Measurements from ENCODE around the gene SLC25A14.
"Not testable (repeated sequence)": the region's sequence is repeated elsewhere in the genome, so short reads cannot be mapped to it uniquely, and the experiment has no call there.

SLC25A14 gene, protein sequence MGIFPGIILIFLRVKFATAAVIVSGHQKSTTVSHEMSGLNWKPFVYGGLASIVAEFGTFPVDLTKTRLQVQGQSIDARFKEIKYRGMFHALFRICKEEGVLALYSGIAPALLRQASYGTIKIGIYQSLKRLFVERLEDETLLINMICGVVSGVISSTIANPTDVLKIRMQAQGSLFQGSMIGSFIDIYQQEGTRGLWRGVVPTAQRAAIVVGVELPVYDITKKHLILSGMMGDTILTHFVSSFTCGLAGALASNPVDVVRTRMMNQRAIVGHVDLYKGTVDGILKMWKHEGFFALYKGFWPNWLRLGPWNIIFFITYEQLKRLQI

DNA sequence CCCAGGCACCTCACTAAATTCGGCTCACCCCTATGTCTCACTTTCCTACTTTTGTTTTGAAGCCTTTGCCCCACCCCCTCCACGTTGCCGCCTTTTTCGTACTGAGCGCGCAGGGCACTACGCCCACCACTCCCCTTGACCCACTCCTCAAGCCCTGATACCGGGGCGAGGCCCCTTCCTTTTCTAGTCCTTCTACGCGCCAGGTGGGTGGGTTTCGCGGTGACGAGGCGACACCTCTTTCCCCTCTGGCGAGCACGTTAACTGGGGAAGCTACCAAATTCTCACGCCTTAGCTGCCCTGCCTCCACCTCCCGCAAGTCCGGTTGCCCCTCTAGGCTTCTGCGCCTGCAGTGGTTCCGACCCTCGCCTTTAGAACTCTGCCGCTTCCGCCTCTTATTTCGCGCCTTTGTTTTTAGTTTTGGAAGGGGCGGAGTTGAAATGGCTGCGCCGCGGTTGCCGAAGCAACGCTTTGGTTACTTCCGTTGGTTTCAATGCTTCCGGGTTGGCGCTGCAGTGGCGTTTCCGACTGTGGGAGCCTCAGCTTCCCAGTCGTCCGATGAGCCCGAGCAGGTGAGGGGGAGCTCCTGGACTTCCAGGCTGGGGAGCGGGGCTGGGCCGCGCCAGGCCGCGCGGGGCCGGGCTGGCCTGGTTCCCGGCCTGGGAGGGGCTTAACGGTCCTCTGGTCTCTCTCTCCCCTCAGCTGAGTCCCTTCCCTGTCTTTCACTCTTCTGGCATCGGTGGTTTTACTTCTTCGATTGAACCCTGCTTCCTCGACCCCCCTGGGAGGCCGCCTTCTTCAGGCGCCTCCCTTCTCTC is at the start of gene SLC25A14:
Gene SLC25A14, plus strand, starts transcription at position 512 of the 815 bp plus-strand sequence. CDS start 360 bp downstream, outside the sequence.
- H3K4me3 ChIP-seq (ENCODE audit: low read length) = peak within 1 kb of the TSS; percentile 89
- H3K27me3 ChIP-seq (replicated peaks; ENCODE audit: control insufficient read depth, insufficient read depth, low read length) = peaks cover 3% of the 10 kb centered on the region
- H3K36me3 ChIP-seq (ENCODE audit: control insufficient read depth, insufficient read depth, low read length, severe bottlenecking) = no peaks in the 10 kb centered on the region
- H3K9me3 ChIP-seq (ENCODE audit: control insufficient read depth, low read length) = no peaks in the 10 kb centered on the region
- DNase-seq (ENCODE audit: low read depth) = peak; percentile 84
- peak within 1 kb of the TSS; percentile 82 for H3K9ac ChIP-seq (ENCODE audit: low read length)
- no peaks in the 10 kb centered on the region for H3K4me1 ChIP-seq (ENCODE audit: control insufficient read depth, insufficient read depth, low read length)

DNA sequence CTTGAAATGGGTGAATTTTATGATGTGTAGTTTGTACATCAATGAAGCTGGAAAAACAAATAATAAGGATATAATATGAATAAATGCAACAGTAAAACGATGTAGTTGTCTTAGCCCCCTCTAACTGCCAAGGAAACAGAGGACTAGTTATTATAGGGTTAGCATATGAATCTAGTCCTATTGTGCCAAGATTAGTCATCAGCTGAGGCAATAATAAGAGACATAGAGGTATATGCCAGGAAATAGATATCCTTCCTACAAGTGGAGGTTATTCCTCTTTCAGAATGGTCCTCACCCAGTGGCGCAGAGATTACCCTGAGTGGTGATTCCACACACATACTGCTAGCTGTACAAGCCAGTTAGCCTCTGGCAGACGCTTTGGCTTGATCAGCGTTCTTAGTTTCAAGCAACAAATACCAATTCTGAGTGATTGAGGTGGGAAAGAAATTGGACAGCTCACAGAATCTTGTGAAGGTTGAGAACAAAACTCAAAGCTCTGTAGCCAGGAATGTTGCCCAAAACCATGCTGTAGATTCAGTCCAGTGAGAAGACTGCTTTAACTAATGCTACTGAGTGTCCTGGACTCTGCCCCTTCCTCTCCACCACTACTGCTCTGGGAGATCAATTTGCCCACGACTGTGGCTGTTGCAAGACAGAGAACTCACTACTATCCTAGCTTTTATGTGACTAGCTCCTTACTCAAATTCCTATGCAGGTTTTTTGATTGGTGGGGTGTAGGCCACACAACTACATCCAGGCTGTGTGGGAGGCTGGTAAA is 44.0 kb upstream of the SLC25A14 start:
- no peaks in the 10 kb centered on the region for H3K36me3 ChIP-seq (ENCODE audit: control insufficient read depth, insufficient read depth, low read length, severe bottlenecking)
- H3K9me3 ChIP-seq (ENCODE audit: control insufficient read depth, low read length) = peaks cover 3% of the 10 kb centered on the region
- H3K9ac ChIP-seq (ENCODE audit: low read length) = no peak overlapping the region
- no peak overlapping the region for H3K4me3 ChIP-seq (ENCODE audit: low read length)
- no peak for DNase-seq (ENCODE audit: low read depth)
- H3K4me1 ChIP-seq (ENCODE audit: control insufficient read depth, insufficient read depth, low read length) = no peaks in the 10 kb centered on the region
- H3K27me3 ChIP-seq (replicated peaks; ENCODE audit: control insufficient read depth, insufficient read depth, low read length) = peaks cover 20% of the 10 kb centered on the region

DNA sequence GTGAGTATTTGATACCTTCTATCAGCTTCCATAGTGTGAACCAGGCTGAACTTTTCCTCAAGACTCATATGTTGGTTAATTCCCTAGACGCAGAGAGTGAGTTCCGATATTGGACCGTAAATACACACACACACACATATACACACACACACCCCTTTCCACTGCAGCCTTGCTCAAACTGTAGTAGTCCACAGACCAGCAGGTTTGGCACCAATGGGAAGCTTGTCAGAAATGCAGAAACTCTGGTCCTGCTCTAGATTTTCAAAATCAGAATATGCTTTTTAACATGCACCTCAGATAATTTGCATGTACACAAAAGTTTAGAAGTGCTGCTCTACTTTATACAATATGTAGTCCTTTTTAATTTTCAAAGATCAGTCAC is 43.4 kb upstream of the SLC25A14 start:
- no peak overlapping the region for H3K9ac ChIP-seq (ENCODE audit: low read length)

DNA sequence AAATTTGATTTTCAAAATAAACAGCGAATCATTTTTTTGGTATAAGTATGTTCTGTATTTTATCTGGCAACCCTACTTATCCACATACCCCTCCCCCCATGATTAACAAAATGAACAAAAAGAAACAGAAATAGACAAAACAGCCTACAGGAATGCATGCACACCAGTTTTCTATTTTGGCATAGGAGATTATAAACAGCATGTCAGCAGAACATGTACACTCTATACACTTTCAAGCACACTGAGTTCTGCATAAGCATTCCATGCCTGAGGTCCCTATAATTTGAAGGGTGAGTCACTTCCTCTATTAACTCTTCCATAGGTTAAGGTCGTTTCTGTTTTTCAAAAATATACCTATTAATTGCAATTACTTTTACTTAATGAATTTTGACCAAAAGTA is 43.0 kb upstream of the SLC25A14 start:
- H3K36me3 ChIP-seq (ENCODE audit: control insufficient read depth, insufficient read depth, low read length, severe bottlenecking) = no peaks in the 10 kb centered on the region
- peak; percentile 42 for DNase-seq (ENCODE audit: low read depth)
- no peak overlapping the region for H3K9ac ChIP-seq (ENCODE audit: low read length)
- peaks cover 25% of the 10 kb centered on the region for H3K27me3 ChIP-seq (replicated peaks; ENCODE audit: control insufficient read depth, insufficient read depth, low read length)
- no peak overlapping the region for H3K4me3 ChIP-seq (ENCODE audit: low read length)
- no peaks in the 10 kb centered on the region for H3K4me1 ChIP-seq (ENCODE audit: control insufficient read depth, insufficient read depth, low read length)
- H3K9me3 ChIP-seq (ENCODE audit: control insufficient read depth, low read length) = no peaks in the 10 kb centered on the region

More for the DNA sequence above, 43.4 kb upstream of the SLC25A14 start:
- no peak for DNase-seq (ENCODE audit: low read depth)
- no peak overlapping the region for H3K4me3 ChIP-seq (ENCODE audit: low read length)
- H3K4me1 ChIP-seq (ENCODE audit: control insufficient read depth, insufficient read depth, low read length) = no peaks in the 10 kb centered on the region
- H3K27me3 ChIP-seq (replicated peaks; ENCODE audit: control insufficient read depth, insufficient read depth, low read length) = peaks cover 25% of the 10 kb centered on the region
- no peaks in the 10 kb centered on the region for H3K36me3 ChIP-seq (ENCODE audit: control insufficient read depth, insufficient read depth, low read length, severe bottlenecking)
- H3K9me3 ChIP-seq (ENCODE audit: control insufficient read depth, low read length) = peaks cover under 1% of the 10 kb centered on the region

DNA sequence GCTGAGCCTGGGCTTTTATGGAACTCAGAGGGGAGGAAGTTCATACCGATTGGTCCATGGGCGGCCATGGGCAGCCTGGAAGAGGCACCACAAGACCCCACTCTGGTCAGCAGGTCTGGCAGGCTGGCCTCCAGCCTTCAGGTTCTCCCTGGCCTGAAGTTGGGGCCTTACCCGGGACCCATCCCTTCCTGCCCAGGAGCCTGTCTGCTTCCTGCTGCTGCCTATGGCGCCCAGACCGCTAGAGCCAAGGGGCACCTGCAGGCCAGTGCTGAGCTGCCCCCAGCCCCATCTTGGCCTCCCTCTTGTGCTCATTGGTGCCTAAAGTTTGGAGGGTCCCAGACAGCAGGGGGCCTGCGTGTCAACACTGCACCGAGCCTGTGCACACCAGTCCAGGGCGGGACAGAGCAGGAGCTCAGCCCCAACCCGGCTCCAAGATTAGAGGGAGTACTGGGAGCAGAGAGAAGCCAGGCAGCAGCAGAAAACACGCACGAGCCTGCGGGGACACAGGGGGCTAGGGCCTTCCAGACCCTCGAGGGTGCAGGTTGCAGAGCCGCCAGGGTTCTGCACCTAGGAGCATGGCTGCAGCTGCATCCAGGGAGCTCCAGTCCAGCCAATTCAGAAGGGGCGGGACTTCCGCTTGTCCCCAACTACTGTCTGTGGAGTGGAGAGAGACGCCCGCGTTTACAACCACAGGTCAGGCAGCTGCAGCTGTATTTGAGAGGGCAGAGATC is 40.3 kb upstream of the SLC25A14 start:
- H3K9me3 ChIP-seq (ENCODE audit: control insufficient read depth, low read length) = no peaks in the 10 kb centered on the region
- DNase-seq (ENCODE audit: low read depth) = no peak
- H3K9ac ChIP-seq (ENCODE audit: low read length) = no peak overlapping the region
- peaks cover 19% of the 10 kb centered on the region for H3K27me3 ChIP-seq (replicated peaks; ENCODE audit: control insufficient read depth, insufficient read depth, low read length)
- H3K4me1 ChIP-seq (ENCODE audit: control insufficient read depth, insufficient read depth, low read length) = no peaks in the 10 kb centered on the region
- no peaks in the 10 kb centered on the region for H3K36me3 ChIP-seq (ENCODE audit: control insufficient read depth, insufficient read depth, low read length, severe bottlenecking)
- no peak overlapping the region for H3K4me3 ChIP-seq (ENCODE audit: low read length)

DNA sequence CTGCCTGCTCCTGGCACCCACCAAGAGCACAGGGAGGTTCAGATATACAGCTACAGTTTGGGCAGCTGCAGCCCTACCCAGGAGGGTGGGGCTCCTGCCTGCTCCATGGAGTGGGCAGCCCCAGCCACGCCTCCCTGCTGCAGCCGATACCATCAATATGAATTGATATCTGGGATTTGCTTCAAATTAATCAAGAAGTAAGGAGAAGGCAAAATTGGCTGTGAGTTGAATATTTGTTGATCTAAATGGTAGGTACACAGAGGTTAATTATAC is 39.8 kb upstream of the SLC25A14 start:
- no peaks in the 10 kb centered on the region for H3K4me1 ChIP-seq (ENCODE audit: control insufficient read depth, insufficient read depth, low read length)
- H3K4me3 ChIP-seq (ENCODE audit: low read length) = no peak overlapping the region
- peaks cover 19% of the 10 kb centered on the region for H3K27me3 ChIP-seq (replicated peaks; ENCODE audit: control insufficient read depth, insufficient read depth, low read length)
- no peak for DNase-seq (ENCODE audit: low read depth)
- H3K36me3 ChIP-seq (ENCODE audit: control insufficient read depth, insufficient read depth, low read length, severe bottlenecking) = no peaks in the 10 kb centered on the region
- H3K9ac ChIP-seq (ENCODE audit: low read length) = no peak overlapping the region
- no peaks in the 10 kb centered on the region for H3K9me3 ChIP-seq (ENCODE audit: control insufficient read depth, low read length)

DNA sequence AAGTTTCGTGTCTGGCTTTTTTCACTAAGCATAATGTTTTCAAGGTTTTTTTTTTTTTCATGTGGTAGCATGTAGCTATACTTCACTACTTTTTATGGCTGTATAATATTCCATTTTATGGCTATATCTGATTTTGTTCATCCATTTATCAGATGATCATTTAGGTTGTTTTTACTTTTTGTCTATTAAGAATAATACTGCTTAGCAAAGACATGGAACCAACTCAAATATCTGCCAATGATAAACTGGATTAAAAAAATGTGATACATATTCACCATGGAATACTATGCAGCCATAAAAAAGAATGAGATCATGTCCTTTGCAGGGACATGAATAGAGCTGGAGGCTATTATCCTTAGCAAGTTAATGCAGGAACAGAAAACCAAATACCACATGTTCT is 38.3 kb upstream of the SLC25A14 start:
- H3K27me3 ChIP-seq (replicated peaks; ENCODE audit: control insufficient read depth, insufficient read depth, low read length) = peaks cover 15% of the 10 kb centered on the region
- H3K36me3 ChIP-seq (ENCODE audit: control insufficient read depth, insufficient read depth, low read length, severe bottlenecking) = no peaks in the 10 kb centered on the region
- no peak overlapping the region for H3K9ac ChIP-seq (ENCODE audit: low read length)
- H3K9me3 ChIP-seq (ENCODE audit: control insufficient read depth, low read length) = no peaks in the 10 kb centered on the region
- no peak overlapping the region for H3K4me3 ChIP-seq (ENCODE audit: low read length)
- no peak for DNase-seq (ENCODE audit: low read depth)
- H3K4me1 ChIP-seq (ENCODE audit: control insufficient read depth, insufficient read depth, low read length) = no peaks in the 10 kb centered on the region

DNA sequence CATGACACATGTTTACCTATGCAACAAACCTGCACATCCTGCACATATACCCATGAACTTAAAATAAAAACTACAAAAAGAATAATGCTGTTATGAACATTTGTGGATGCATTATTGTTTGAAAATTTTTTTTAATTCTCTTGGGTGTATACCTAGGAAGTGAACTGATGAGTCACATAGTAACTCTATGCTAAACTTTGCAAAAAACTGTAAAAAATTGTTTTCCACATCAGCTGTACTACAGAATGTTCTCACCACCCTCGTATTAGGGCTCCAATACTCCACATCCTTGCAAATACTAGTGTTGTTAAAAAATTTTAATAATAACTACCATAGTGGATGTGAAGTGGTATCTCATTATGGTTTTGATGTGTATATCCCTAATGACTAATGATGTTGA is 37.7 kb upstream of the SLC25A14 start:
- H3K27me3 ChIP-seq (replicated peaks; ENCODE audit: control insufficient read depth, insufficient read depth, low read length) = peaks cover 15% of the 10 kb centered on the region
- no peaks in the 10 kb centered on the region for H3K4me1 ChIP-seq (ENCODE audit: control insufficient read depth, insufficient read depth, low read length)
- H3K9me3 ChIP-seq (ENCODE audit: control insufficient read depth, low read length) = no peaks in the 10 kb centered on the region
- no peaks in the 10 kb centered on the region for H3K36me3 ChIP-seq (ENCODE audit: control insufficient read depth, insufficient read depth, low read length, severe bottlenecking)
- no peak overlapping the region for H3K9ac ChIP-seq (ENCODE audit: low read length)
- no peak overlapping the region for H3K4me3 ChIP-seq (ENCODE audit: low read length)
- DNase-seq (ENCODE audit: low read depth) = no peak

DNA sequence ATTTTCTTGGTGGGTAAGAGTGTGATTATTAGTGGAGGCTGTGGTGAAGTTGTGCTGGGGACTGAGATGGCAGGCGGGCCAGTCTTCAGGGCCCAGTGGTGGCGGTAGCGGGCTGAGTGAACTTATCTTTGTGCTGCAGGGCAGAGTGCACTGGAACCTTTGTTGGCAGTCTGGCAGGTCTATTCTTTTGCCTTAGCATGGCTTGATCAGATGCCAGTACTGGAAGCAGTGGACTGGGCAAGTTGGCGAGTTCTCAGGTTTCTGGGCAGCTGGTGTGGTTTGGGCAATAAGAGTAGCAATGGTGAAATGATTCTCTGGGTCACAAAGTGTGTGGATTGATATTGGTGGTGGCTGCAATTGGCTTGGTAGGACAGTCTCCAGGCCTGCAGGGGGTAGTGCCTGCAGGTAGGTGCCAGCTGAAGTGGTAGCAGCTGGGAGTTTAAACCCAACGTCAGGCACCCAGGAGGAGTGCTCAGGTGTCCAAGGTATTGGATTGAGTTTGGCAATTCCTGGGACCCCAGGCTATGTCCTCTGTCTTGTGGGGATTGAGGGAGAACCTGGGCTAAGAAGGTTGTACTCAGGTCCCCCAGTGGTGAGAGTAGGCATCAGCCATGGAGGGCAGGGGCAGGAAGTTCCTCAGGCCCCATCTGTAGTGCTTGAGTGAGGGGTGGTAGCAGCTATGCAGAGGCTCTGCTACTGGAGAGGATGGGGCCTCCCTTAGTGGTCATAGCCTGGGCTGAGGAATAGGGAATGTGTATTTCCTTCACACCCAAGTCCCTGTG is 34.9 kb upstream of the SLC25A14 start:
- no peak overlapping the region for H3K4me3 ChIP-seq (ENCODE audit: low read length)
- no peaks in the 10 kb centered on the region for H3K36me3 ChIP-seq (ENCODE audit: control insufficient read depth, insufficient read depth, low read length, severe bottlenecking)
- H3K9me3 ChIP-seq (ENCODE audit: control insufficient read depth, low read length) = no peaks in the 10 kb centered on the region
- H3K9ac ChIP-seq (ENCODE audit: low read length) = no peak overlapping the region
- peaks cover 8% of the 10 kb centered on the region for H3K27me3 ChIP-seq (replicated peaks; ENCODE audit: control insufficient read depth, insufficient read depth, low read length)
- DNase-seq (ENCODE audit: low read depth) = no peak
- H3K4me1 ChIP-seq (ENCODE audit: control insufficient read depth, insufficient read depth, low read length) = no peaks in the 10 kb centered on the region

DNA sequence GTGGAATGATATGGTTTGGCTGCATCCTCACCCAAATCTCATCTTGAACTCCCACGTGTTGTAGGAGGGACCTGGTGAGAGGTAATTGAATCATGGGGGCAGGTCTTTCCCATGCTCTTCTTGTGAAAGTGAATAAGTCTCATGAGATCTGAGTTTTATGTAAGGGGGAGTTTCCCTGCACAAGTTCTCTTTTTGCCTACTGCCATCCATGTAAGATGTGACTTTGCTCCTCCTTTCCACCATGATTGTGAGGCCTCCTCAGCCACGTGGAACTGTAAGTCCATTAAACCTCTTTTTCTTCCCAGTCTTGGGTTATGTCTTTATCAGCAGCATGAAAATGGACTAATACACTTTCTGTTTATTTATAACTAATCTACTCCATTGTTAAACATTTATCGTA is 19.8 kb upstream of the SLC25A14 start:
- H3K4me3 ChIP-seq (ENCODE audit: low read length); H3K36me3 ChIP-seq (ENCODE audit: control insufficient read depth, insufficient read depth, low read length, severe bottlenecking); H3K4me1 ChIP-seq (ENCODE audit: control insufficient read depth, insufficient read depth, low read length); H3K9ac ChIP-seq (ENCODE audit: low read length); DNase-seq (ENCODE audit: low read depth): not testable (repeated sequence)
- H3K27me3 ChIP-seq (replicated peaks; ENCODE audit: control insufficient read depth, insufficient read depth, low read length) = peaks cover 17% of the 10 kb centered on the region
- peaks cover 15% of the 10 kb centered on the region for H3K9me3 ChIP-seq (ENCODE audit: control insufficient read depth, low read length)
